Measurements from ENCODE around the gene NANS. TPM values are rescaled to one million over a fixed set of nuclear protein-coding genes. Genes with fewer than 3 reads are reported as not detected.
"Not testable (repeated sequence)": the region's sequence is repeated elsewhere in the genome, so short reads cannot be mapped to it uniquely, and the experiment has no call there.

Gene NANS
- total RNA-seq = 60.4 and 64.4 TPM in 2 replicates

GRCh38 chr9:98056269-98057137 lies at the start of gene NANS:
NANS (plus strand) TSS chr9:98056732; CDS start chr9:98056809, 77 bp downstream.
- intact Hi-C loops (cut with micrococcal nuclease) = loop anchor here (1.0 to 5.0 kb wide), 7 partner anchors 11 to 1048 kb away; partner anchors contain the start of genes ANP32B, NCBP1, TBC1D2 and TGFBR1

- intact Hi-C loops (cut with micrococcal nuclease) = no loop called here
Measured at GRCh38 chr9:98007251-98007928, 49.1 kb upstream of the NANS start.

GRCh38 chr9:98008764-98009163 lies 47.8 kb upstream of the NANS start:
- intact Hi-C loops (cut with micrococcal nuclease) = no loop called here

- intact Hi-C loops (cut with micrococcal nuclease) = no loop called here
Measured at GRCh38 chr9:98009437-98009836, 47.1 kb upstream of the NANS start.

GRCh38 chr9:98009936-98010335 lies 46.6 kb upstream of the NANS start:
- intact Hi-C loops (cut with micrococcal nuclease) = no loop called here

GRCh38 chr9:98010445-98010844 lies 46.1 kb upstream of the NANS start:
- intact Hi-C loops (cut with micrococcal nuclease) = no loop called here

- intact Hi-C loops (cut with micrococcal nuclease) = no loop called here
Measured at GRCh38 chr9:98011122-98011521, 45.4 kb upstream of the NANS start.

- intact Hi-C loops (cut with micrococcal nuclease) = no loop called here
Measured at GRCh38 chr9:98016137-98016680, 40.3 kb upstream of the NANS start.

- intact Hi-C loops (cut with micrococcal nuclease) = no loop called here
Measured at GRCh38 chr9:98017306-98017705, 39.2 kb upstream of the NANS start.

- intact Hi-C loops (cut with micrococcal nuclease) = no loop called here
Measured at GRCh38 chr9:98018347-98018746, 38.2 kb upstream of the NANS start.

- intact Hi-C loops (cut with micrococcal nuclease) = no loop called here
Measured at GRCh38 chr9:98019098-98019497, 37.4 kb upstream of the NANS start.

- intact Hi-C loops (cut with micrococcal nuclease) = not testable (repeated sequence)
Measured at GRCh38 chr9:98019869-98020268, 36.7 kb upstream of the NANS start.

- intact Hi-C loops (cut with micrococcal nuclease) = no loop called here
Measured at GRCh38 chr9:98020476-98021145, 35.9 kb upstream of the NANS start.

- intact Hi-C loops (cut with micrococcal nuclease) = no loop called here
Measured at GRCh38 chr9:98021306-98022040, 35.1 kb upstream of the NANS start.

- intact Hi-C loops (cut with micrococcal nuclease) = no loop called here
Measured at GRCh38 chr9:98022447-98022846, 34.1 kb upstream of the NANS start.

- intact Hi-C loops (cut with micrococcal nuclease) = no loop called here
Measured at GRCh38 chr9:98024702-98025101, 31.8 kb upstream of the NANS start.

GRCh38 chr9:98031169-98031568 lies 25.4 kb upstream of the NANS start:
- intact Hi-C loops (cut with micrococcal nuclease) = no loop called here

- intact Hi-C loops (cut with micrococcal nuclease) = no loop called here
Measured at GRCh38 chr9:98031935-98032334, 24.6 kb upstream of the NANS start.

- intact Hi-C loops (cut with micrococcal nuclease) = loop anchor here (1.0 kb wide), 1 partner anchor 112 kb away; no protein-coding TSS in a partner anchor
Measured at GRCh38 chr9:98034593-98035546, 21.7 kb upstream of the NANS start.

- intact Hi-C loops (cut with micrococcal nuclease) = no loop called here
Measured at GRCh38 chr9:98037357-98037756, 19.2 kb upstream of the NANS start.
